Astrocyte of the cerebellum (primary cell): ENCODE measurements around the gene BTBD10.

ENCODE experiments used
- DNase-seq: peaks from one replicate; pipeline ENCODE4 v3.0.0-alpha.2; 2011; ENCODE audit warnings: low read depth
- H3K4me3 ChIP-seq: 2 replicates; pipeline ENCODE4 v1.5.1; 2011; ENCODE audit warnings: mild to moderate bottlenecking, low read depth, low read length, moderate library complexity
- in situ Hi-C: cut with HindIII; loops from 2 replicates; pipeline ENCODE4 v1.10.0; 2017; ENCODE audit warnings: low sequenced_read_pairs
- TF ChIP-seq, protein P1 (sequence below): IDR thresholded peaks from 2 replicates; pipeline ENCODE4 v1.5.1; 2012; ENCODE audit warnings: low read length, low read depth, moderate library complexity, mild to moderate bottlenecking; ENCODE audit errors: missing control alignments

The BTBD10 gene

DNA sequence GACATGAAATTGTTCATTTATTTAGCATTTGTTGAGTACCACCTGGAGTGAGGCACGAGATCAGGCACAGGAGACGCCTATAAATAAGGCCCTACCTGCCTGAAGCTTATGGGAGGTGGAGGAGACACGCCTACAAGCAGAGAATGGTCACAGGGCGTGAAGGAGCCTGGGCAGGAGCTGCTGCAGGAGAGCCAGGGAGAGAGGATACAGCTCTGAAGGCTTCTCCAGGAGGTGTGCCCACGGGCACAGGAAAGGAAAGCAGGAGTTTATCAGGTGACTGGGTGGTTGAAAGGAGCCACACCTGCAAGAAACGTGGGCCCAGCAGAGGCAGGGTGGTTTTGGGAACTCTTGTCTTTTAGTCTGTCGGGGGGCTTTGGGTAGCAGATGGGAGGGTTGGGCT lies 115.1 kb downstream of the BTBD10 start:
- TF ChIP-seq, protein P1, sequence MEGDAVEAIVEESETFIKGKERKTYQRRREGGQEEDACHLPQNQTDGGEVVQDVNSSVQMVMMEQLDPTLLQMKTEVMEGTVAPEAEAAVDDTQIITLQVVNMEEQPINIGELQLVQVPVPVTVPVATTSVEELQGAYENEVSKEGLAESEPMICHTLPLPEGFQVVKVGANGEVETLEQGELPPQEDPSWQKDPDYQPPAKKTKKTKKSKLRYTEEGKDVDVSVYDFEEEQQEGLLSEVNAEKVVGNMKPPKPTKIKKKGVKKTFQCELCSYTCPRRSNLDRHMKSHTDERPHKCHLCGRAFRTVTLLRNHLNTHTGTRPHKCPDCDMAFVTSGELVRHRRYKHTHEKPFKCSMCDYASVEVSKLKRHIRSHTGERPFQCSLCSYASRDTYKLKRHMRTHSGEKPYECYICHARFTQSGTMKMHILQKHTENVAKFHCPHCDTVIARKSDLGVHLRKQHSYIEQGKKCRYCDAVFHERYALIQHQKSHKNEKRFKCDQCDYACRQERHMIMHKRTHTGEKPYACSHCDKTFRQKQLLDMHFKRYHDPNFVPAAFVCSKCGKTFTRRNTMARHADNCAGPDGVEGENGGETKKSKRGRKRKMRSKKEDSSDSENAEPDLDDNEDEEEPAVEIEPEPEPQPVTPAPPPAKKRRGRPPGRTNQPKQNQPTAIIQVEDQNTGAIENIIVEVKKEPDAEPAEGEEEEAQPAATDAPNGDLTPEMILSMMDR: no peak
- no peak for DNase-seq
- H3K4me3 ChIP-seq: no peak overlapping the region
- in situ Hi-C loops: no loop called here

DNA sequence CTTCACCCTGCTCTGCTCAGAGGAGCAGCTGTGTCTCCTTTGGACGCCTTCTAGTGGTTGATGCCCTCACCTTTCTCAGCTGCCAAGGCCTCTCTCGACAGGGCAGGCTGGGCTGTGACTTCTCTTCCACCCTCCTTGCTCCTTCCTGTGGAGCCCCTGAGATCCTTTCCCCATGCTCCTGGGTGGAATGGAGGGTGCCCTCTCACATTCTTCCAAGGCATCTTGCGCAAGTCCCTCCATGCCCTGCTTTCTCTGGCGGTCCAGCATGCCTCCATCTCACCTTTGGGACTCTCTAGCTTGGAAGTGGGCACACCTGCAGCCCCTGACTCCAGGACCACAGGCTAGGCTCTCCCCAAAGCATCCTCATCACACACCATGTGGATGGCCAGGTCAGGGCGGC lies 116.6 kb downstream of the BTBD10 start:
- no peak overlapping the region for H3K4me3 ChIP-seq
- in situ Hi-C loops: no loop called here
- TF ChIP-seq, protein P1: no peak
- DNase-seq: no peak

DNA sequence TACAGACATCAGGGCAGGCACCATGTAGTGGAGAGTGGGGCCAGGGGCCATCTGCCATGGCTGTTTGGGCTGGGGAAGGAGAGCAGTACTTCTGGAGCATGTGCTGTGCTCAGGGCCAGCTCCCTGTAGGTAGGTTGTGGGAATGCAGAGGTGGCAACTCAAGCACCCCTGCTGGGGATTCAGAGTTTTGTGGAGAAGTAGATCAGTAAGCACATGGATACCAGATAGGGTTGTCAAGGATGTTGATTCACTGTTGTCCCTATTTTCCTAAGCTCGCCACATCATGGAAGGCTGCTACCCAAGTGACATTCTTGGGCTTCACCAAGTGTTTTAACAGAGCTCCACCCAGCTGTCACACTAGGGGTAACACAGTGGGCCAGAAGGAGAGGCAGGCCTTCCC lies 118.2 kb downstream of the BTBD10 start:
- H3K4me3 ChIP-seq: no peak overlapping the region
- TF ChIP-seq, protein P1: no peak
- in situ Hi-C loops: no loop called here
- no peak for DNase-seq

DNA sequence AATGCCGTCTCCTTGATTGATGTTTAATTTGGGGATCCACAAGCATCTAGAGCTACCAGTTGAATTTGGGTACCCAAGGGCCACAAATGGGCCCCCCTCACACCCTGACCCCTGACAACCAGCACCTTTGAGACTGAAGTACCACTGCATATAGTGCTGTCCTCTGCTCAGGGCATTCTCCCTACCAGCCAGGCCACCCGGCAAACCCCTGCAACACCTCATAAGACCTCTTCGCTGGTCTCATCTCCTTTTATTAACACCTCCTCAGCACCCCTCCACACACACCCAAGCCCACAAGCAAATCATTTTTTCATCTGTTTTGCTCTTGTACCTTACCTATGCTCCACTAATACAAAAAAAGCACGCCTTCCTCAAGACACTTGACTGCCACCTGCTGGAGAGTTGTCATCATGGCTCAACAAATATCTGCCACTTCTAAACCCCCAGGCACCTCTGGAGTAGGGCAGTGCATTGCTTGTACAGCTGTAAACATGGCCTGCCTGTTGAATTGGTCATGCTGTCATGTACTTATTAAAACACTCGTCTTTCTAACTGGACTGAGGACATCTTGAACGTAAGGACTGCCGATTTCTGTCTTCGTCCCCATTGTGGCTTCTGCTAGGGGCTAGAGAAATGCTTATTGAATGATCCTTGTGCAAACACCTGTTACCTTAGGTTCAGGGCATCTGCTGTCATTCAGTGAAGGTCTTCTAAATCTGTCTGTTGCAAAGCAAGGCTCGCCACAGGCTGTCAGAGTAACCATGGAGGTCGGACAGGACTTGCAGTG lies 118.9 kb downstream of the BTBD10 start:
- peak; percentile 69 for DNase-seq
- TF ChIP-seq, protein P1: peak; percentile 84
- in situ Hi-C loops: no loop called here
- no peak overlapping the region for H3K4me3 ChIP-seq

DNA sequence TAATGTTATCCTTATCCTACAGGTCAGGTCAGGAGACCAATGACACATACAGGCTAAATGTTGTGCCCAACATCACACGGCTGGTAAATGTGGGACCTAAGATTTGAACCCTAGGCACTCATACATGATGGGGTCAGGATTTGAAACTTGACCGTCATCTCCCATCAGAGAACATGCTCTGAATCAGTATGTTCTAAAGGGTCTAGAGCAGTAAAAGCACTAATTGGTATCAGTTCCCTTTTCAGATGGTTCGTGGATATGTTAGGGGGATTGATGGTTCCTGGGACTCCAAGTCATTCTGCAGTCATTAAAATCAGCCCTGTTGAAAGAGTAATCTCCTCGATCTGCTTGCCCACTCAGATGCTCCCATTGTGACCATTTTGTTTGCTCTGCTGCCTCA lies 120.0 kb downstream of the BTBD10 start:
- no peak for DNase-seq
- in situ Hi-C loops: no loop called here
- H3K4me3 ChIP-seq: no peak overlapping the region
- TF ChIP-seq, protein P1: no peak

DNA sequence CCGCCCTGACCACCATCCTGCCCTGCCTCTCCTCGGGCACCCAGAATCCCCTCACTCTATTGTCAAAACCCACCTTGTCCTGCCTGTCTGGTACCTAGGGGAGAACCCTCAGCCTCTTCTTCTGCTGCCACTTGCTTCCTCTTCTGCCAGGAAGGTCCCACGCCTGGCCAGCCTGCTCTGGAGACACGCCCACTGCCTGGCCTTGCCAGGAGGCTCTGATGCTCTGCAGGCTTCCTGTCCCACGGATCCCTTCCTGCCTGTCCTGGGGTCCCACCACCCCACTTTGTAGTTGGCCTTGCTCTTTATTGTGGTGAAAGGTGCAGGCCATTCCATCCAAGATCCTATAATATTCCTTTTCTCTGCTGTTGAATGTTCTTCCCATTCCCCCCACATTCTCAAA lies 122.0 kb downstream of the BTBD10 start:
- TF ChIP-seq, protein P1: no peak
- no peak for DNase-seq

More for the DNA sequence above, 122.0 kb downstream of the BTBD10 start:
- no peak overlapping the region for H3K4me3 ChIP-seq
- in situ Hi-C loops: no loop called here
